Measurements from ENCODE around the gene TRPM3. TPM values are rescaled to one million over a fixed set of nuclear protein-coding genes. Genes with fewer than 3 reads are reported as not detected.

TRPM3 gene
- total RNA-seq, 6 donors from 2014 or later, result 0.10 to 1.0 (median 0.17) TPM; not detected in 1

DNA sequence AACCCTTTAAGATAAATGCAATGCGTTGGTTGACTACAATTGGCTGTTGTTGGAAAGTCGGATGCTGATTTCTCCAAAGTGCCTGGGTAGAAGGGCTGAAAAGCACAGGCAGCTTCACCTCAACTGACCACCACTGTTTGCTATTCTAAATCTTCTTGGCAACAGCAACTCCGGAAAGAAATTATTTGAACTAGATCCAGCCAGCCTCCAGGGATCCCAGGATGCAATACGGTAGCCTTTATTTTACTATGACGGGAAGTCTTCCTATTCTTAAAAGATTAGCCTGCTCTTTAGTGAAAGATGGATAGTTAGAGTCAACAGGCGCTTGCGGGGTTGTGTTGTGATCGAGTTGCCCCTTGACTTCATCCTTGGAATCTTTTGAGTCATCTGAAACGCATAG, 628.4 kb downstream of the TRPM3 start:
- Histone ChIP-seq H3K27ac (no peak overlapping the region), H3K4me1 (peaks cover 18 to 37% (median 23%) of the 10 kb centered on the region in 4 donors), H3K36me3 (no peaks in the 10 kb centered on the region), H3K27me3 (no peaks in the 10 kb centered on the region), H3K4me3 (no peak overlapping the region), H3K9me3 (no peaks in the 10 kb centered on the region)
- no peak for DNase-seq
- ATAC-seq (ENCODE audit: low FRiP score in 2 of 2), result no peak
- WGBS, 2 donors, result 63 to 76% methylated on average over 8 to 9 of the region's 9 CpGs
- TF ChIP-seq POLR2AphosphoS5 (IDR thresholded peaks at IDR 0.05) (no peak), POLR2A (IDR thresholded peaks at IDR 0.05) (no peak), EP300 (IDR thresholded peaks at IDR 0.05) (no peak)
- TF ChIP-seq, protein P1, sequence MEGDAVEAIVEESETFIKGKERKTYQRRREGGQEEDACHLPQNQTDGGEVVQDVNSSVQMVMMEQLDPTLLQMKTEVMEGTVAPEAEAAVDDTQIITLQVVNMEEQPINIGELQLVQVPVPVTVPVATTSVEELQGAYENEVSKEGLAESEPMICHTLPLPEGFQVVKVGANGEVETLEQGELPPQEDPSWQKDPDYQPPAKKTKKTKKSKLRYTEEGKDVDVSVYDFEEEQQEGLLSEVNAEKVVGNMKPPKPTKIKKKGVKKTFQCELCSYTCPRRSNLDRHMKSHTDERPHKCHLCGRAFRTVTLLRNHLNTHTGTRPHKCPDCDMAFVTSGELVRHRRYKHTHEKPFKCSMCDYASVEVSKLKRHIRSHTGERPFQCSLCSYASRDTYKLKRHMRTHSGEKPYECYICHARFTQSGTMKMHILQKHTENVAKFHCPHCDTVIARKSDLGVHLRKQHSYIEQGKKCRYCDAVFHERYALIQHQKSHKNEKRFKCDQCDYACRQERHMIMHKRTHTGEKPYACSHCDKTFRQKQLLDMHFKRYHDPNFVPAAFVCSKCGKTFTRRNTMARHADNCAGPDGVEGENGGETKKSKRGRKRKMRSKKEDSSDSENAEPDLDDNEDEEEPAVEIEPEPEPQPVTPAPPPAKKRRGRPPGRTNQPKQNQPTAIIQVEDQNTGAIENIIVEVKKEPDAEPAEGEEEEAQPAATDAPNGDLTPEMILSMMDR (IDR thresholded peaks at IDR 0.05), result no peak

DNA sequence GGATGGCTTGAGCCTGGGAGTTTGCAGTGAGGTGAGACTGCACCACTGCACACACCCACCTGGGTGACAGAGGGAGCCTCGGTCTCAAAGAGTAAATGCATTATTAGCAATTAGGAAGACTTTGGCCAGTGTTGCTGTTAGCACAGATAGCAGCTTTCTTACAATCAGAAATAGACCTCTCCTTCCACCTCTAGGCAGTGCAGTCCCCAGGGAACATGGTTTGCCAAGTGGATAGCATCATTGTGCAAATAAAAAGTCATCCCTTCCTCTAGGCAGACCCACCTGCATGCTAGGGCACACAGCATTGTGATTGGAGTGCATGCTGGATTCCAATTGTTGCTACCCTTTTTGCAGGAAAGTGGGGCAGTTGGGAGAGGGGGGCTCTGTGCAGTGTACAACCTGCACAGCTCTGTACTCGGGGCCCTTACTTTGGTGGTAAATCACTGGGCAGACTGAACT, 629.1 kb downstream of the TRPM3 start:
- ATAC-seq (ENCODE audit: low FRiP score in 2 of 2), result no peak
- Histone ChIP-seq H3K36me3 (no peaks in the 10 kb centered on the region), H3K4me3 (no peak overlapping the region), H3K27me3 (no peaks in the 10 kb centered on the region), H3K4me1 (peaks cover 22 to 39% (median 25%) of the 10 kb centered on the region in 4 donors), H3K27ac (no peak overlapping the region), H3K9me3 (no peaks in the 10 kb centered on the region)
- no peak for DNase-seq
- WGBS, 2 donors, result 71 to 86% methylated on average over 2 of the region's 2 CpGs
- TF ChIP-seq POLR2AphosphoS5 (IDR thresholded peaks at IDR 0.05), result no peak
- no peak for TF ChIP-seq POLR2A (IDR thresholded peaks at IDR 0.05)
- no peak for TF ChIP-seq EP300 (IDR thresholded peaks at IDR 0.05)
- TF ChIP-seq, protein P1 (IDR thresholded peaks at IDR 0.05), result no peak

DNA sequence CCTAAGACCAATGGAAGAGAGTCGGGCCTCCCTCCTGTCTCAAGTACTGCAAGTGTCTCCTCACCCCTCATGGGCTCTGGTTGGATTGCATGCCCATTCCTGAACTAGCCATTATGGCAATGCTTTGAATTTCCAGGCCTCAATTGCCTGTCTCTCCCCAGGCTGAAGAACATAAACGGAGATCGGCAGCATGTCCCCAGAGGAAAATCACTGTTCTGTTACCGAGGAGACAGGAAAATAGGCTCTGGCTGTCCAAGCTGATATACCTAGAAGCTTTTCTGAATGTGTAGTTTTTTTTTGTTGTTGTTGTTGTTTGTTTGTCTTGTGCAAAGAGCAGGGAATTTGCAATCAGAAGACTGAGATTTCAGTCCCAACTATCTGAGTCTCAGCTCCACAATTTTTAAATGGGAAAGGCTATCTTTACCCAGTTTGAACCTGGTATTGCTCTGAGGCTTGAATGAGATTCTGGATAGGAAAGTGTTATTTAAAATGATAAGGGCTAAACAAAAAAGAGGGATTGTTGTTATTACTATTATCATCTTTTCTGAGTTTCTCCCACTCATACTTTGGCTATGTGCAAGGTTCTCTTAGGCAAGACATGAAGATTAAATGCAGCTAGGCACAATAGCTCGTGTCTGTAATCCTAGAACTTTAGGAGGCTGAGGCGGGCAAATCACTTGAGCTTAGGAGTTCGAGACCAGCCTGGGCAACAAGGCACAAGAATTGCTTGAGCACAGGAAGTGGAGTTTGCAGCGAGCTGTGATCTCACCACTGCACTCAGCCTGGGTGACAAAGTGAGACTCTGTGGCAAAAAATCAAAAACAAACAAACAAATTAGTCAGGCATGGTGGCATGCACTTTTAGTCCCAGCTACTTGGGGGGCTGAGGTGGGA, 629.7 kb downstream of the TRPM3 start:
- ATAC-seq (ENCODE audit: low FRiP score in 2 of 2), result no peak
- WGBS, 2 donors, result 82 to 85% methylated on average over 8 of the region's 8 CpGs

DNA sequence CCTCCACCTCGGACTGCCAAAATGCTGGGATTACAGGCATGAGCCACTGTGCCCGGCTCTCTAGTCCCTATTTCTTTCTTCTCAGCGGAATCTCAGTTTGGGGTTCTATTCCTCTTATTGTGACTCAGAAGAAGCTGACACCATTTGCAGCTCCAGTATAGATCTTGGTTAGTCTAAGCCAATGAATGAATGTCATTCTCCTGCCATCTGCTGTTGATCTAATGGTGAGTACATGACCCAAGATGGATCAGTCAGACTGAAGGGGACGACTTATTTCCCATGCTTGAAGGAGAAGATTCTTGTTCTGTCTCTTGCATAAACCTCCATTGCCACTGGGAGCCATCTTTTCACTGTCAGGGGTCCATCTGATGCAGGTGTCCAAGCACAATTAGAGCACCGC, 630.9 kb downstream of the TRPM3 start:
- Histone ChIP-seq H3K27me3 (no peaks in the 10 kb centered on the region), H3K9me3 (no peaks in the 10 kb centered on the region), H3K27ac (no peak overlapping the region), H3K4me3 (no peak overlapping the region), H3K36me3 (no peaks in the 10 kb centered on the region), H3K4me1 (peaks cover 29 to 43% (median 29%) of the 10 kb centered on the region in 4 donors)
- 91 to 95% methylated on average over 5 of the region's 5 CpGs for WGBS, 2 donors
- TF ChIP-seq POLR2AphosphoS5 (IDR thresholded peaks at IDR 0.05), result no peak
- TF ChIP-seq, protein P1 (IDR thresholded peaks at IDR 0.05), result no peak
- TF ChIP-seq EP300 (IDR thresholded peaks at IDR 0.05), result no peak
- ATAC-seq (ENCODE audit: low FRiP score in 2 of 2), result no peak
- no peak for DNase-seq

More for the DNA sequence above, 629.7 kb downstream of the TRPM3 start:
- Histone ChIP-seq H3K4me3 (no peak overlapping the region), H3K4me1 (peaks cover 22 to 39% (median 25%) of the 10 kb centered on the region in 4 donors), H3K27me3 (no peaks in the 10 kb centered on the region), H3K9me3 (no peaks in the 10 kb centered on the region), H3K36me3 (no peaks in the 10 kb centered on the region), H3K27ac (no peak overlapping the region)
- no peak for DNase-seq
- no peak for TF ChIP-seq POLR2A (IDR thresholded peaks at IDR 0.05)
- TF ChIP-seq EP300 (IDR thresholded peaks at IDR 0.05), result no peak
- no peak for TF ChIP-seq POLR2AphosphoS5 (IDR thresholded peaks at IDR 0.05)
- TF ChIP-seq, protein P1 (IDR thresholded peaks at IDR 0.05), result no peak
